T-helper 1 cell (primary cell): Measurements from ENCODE around the gene IMPDH2.

ENCODE experiments used
- DNase-seq, 5 donors: peaks; one replicate each; pipeline ENCODE4 v3.0.0-alpha.2; 2012 to 2020
- total RNA-seq, 4 donors: gene quantifications; one replicate each; lab custom pipeline; 2026; lab: John Stamatoyannopoulos, UW

Gene IMPDH2
- 16.2 to 28.8 (median 23.4) reads per million in 4 donors for total RNA-seq

DNA sequence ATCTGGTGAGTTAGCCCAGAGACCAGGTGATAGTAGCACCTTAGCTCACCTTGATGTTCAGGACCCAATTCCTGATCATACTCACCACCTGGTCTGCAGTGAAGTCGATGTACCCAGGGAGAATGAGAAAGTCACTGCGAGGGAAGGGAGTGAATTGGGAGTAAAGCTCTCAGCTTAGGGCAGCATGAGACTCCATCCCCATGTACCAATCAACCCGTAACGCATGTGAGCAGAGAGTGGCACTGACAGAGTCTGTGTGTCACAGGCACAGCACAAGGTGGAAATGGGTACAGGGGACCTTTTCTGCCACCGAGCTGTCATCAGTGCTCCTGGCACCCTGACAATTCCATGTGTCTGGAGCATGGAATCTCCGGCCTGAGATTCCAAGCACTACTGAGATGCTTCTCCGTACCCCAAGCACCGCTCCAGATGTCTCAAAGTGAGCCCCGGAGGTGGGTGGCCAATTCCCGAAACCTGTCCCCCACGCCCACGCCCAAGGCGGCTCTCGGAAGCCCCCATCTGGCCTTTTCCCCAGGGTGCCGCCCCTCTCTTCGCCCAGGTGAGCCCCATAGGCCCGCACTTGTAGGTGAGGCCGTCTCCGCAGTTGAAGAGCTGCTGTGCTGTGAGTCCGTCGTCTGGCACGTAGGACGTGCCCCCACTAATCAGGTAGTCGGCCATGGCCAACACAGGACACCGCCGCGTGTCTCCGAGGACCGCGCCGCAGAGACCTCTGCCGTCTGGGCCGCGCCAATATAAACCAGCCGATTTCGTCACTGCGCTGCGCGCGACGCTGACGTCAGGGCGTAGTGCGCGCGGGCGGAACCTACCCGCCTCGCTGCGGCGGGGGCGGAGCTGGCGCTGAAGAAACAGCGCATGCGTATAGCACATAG, at the start of gene IMPDH2:
IMPDH2 (minus strand) TSS at position 726 of the 890 bp plus-strand sequence; CDS start at position 678, 48 bp downstream.
- peak; percentile 81 to 96 (median 90) for DNase-seq

DNA sequence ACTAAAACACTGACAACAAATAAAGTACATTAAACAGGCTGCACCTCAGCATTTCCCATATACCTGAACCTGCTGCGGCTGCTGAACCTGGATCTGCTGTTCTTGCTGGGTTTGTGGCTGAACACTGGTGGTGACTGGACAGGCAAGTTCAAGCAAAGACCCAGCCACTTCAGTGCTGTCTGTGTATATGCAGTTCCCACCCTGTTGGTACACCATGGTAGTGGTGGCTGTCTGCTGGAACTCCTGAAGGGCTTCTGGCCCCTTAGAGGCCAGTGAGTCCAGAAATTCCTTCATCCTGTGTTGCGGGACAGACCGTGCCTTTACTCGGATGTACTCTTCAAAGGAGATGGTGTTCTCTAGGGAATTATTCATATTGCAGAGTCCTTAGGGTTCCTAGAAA, 47.4 kb upstream of the IMPDH2 start:
- no peak for DNase-seq

DNA sequence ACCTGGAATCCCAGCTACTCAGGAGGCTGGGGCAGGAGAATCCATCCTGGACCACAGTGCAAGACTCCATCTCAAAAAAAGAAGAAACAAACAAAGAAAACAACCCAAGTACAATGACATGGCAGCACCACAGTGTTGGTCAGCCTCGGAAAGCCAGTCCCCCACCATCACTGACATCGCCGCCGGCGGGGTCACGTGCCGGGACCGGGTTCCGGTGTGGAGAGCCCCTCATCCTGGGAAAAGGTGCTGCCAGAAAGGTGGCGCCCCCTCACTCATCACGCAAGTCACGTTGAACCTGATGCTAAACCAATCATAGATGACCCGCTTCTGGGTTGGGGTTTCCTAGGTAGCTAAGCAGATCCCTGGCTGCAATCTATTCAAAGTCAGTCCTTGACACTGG, 46.9 kb upstream of the IMPDH2 start:
- DNase-seq: no peak

GRCh38 chr3:49058011-49058410, 28.8 kb upstream of the IMPDH2 start:
- no peak for DNase-seq

- DNase-seq: no peak
These were observed 28.1 kb upstream of the IMPDH2 start for GRCh38 chr3:49057268-49057667.

GRCh38 chr3:49054344-49054862, 25.2 kb upstream of the IMPDH2 start:
- DNase-seq: no peak

DNA sequence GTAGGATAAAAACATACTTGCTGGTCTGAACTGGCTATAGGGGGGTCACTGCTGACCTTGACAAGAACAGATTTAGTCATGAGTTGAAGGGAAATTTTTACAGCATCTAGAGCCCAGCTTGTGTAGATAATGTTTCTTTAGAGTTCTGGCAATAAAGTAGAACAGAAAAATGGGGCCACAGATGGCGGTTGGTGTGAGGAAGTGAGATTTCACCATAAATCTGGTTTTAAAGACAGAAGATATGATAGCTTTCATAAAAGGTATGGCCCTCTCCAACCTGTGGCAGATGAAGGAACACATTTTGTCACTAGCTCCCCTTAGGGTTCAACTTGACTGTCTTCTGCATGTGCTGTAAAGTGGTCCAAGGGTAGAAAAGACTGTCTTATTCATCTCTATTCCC, 24.3 kb upstream of the IMPDH2 start:
- DNase-seq: no peak

DNA sequence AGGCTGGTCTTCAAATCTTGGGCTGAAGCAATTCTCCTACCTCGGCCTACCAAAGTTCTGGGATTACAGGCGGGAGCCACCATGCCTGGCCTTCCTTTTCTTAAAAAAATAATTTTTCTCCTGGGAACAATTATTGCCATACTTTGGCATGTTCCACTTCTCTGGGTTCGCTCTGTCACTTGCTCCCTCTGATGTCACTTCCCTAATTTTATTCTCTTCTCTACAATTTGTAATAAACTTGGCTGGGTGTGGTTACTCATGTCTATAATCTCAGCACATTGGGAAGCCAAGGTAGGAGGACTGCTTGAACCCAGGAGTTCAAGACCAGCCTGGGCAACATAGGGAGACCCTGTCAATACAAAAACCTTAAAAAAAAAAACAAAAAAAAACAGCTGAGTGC, 6.1 kb upstream of the IMPDH2 start:
- DNase-seq: no peak

DNA sequence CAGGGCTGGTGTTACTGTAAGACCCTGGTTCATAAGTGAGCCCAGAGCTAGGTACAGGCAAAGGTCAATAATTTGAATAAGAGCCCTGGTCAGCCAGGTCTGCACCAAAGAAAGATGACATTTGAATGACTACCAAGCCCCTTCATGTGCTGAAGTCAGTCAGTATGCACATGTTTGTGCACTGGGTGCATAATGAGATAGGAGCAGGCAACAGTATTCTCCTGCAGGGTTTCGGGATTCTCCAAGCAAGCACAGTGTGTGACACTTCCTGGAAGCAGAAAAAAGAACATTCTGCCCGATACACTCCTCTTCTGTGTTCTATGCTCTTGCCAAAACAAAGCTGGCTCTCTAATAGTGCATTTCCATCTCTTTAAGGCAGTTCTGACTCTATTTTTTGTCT, 5.5 kb upstream of the IMPDH2 start:
- no peak for DNase-seq

DNA sequence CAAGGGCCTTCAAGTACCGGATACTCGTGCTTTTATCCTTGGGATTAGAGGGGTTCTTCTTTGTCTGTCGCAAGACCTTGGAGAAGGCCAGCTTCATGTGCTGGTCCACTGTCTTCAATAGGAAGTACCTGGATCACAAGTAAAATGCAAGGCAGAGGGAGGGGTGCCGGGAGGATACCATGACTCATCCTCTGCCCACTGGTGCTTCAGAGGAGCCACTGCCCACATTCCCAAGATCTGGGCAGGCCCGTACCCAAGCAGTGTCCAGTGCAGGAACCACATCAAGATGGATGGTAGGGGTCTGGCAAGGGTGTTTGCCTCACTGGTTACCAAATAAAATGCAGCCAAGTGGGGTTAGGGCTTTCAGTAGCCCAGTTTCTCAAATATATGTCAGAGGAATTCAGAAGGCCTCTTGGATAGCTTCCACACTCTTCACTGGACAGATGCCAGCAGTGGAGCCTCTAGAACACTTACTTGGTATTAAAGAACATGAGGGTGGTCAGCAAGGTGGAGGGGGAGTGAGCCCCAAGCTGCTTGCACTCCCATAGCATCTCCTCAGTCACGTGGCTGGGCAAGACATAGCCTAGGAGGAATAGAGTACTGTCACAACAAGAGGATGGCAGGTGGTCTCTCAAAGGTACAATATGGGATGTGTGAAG, 3.6 kb upstream of the IMPDH2 start:
- DNase-seq: no peak

DNA sequence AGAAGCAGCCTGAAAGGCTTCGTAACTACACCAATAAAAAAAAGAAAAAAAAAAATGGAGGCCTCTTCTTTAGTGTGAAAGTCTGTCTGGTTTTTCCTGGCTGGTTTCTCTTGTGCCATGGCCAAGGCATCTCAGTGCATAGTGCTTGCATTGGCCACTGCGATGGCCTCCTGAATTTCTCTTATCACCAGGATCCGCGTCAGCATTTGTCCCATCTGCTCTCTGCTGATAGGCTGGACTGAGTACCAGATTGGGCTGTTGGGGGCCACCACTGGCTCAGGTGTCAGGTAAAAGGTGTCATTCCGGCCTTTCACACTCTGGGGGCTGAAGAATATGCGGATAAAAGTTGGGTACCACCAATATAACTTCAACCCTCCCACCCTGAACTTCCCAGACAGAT, 1.1 kb upstream of the IMPDH2 start:
- DNase-seq: no peak

DNA sequence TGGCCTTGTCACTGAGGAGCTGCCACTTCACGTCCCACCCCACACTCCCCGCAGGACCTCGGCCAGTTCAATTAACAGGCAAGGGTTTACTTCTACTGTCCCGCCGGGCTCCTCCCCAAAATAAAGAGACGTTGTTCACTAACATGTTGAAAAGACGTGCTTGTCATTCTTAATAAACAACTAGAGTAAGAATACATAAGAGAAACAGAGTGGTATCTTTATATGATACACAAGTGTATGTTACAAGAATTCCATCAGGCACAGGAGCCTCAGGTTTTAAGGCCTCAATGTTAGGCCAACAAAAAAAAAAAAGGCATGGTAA, 326 bp upstream of the IMPDH2 start:
- DNase-seq: peak in 1 of 5 donors; percentile 23

GRCh38 chr3:49028298-49028672, 913 bp downstream of the IMPDH2 start:
- DNase-seq: no peak

DNA sequence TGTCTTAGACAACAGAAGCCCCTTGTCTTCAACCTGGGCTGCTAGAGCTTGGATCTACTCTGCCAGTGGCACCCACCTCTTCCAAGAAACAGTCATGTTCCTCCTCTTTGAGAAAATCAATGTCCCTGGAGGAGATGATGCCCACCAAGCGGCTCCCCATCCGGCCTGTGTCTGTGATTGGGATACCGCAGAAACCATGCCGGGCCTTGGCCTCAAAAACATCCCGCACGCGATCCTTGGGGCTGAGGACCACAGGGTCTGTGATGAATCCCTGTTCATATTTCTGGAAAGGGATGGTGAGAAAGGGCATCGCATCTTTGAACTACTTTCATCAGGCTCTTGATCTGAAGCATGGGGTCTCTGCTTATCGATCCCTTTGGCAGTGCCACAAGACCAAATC, 1.6 kb downstream of the IMPDH2 start:
- no peak for DNase-seq

GRCh38 chr3:49026536-49026935, 2.7 kb downstream of the IMPDH2 start:
- DNase-seq: no peak

DNA sequence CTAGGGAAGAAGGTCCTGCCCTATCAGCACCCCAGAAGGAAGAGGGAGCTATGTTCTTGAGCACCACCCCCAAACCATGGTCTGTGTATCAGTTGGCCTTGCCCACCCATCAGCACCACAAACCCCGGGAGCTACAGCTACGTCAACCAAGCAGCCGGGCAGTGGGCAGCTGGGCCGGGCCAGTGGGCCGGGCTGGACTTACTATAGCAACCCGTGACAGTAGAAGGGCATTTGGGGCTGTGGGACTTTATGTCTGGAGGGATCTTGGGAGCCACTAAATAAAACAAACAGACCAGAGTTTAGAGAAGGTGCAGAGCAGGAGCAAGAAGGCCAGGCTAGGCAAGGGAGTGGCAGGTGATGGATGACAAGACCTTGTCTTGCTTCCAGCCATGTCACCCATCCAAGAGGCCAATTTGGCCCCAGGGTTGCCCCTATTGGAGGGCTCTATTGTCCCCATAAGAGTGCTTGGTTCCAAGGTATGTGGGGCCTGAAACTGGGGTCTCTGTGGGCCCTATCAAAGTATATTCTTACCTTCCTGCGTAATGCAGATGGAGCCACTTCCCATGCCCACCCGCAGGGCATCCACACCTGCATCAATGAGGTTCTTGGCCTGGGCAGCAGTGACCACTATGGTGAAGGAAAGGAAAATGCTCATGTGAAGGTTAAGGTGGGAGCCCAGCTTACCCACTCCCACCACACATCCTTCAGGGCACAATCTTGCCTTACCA, 3.2 kb downstream of the IMPDH2 start:
- DNase-seq: no peak

DNA sequence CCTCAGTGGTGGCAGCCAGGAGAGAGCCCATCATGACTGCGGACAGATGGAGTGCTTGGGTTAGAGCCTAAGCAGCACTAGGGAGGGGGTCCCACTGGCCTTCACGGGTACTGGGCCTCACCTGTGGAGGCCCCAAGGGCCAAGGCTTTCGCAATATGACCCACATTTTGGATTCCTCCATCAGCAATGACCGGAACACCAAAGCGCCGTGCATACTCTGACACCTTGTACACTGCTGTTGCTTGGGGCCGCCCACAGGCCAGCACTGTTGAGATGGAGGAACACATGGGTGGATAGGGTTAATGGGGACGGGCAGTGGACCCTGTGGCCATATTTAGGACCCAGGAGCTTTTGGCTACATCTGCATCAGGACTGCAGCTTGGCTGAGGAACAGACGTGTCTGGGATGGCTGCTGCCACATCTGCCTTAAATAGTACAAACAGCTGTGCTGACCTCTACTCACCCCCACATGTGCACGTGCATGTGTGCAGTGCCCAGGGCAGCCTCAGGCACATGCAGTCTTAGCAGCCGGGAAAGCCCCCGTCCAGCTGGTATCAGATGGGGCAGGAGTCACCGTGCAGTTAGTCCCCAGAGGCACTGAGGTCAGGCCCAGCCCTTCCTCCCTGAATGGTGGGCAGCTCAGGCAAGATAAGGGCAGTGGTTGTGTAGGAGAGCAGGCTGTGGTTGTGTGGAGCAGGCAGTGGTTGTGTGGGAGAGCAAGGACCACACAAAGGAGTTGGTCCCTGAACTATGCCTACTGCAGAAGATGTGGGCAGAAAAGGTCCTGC, 4.0 kb downstream of the IMPDH2 start:
- no peak for DNase-seq

- DNase-seq: no peak
These were observed 4.7 kb downstream of the IMPDH2 start for GRCh38 chr3:49024449-49024848.

- DNase-seq: no peak
These were observed 5.4 kb downstream of the IMPDH2 start for GRCh38 chr3:49023775-49024174.

DNA sequence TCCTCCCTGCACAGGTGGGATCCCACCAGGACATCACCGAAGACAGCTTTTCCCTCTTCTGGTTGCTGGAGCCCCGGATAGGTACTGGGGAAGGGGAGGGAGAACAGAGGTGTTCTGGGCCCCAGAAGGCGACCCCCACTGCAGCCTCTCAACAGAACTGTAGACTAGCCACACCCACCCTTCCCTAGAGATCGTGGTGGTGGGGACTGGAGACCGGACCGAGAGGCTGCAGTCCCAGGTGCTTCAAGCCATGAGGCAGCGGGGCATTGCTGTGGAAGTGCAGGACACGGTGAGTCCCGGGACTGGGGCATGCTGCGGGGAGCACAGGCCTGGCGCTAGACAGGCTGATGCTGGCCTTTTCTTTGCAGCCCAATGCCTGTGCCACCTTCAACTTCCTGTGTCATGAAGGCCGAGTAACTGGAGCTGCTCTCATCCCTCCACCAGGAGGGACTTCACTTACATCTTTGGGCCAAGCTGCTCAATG, 6.5 kb downstream of the IMPDH2 start:
- DNase-seq: no peak

- peak; percentile 79 to 93 (median 87) for DNase-seq
These were observed 7.1 kb downstream of the IMPDH2 start, which contains the start of gene NDUFAF3 for GRCh38 chr3:49021813-49022687. Gene NDUFAF3, plus strand, starts transcription at chr3:49022121. Its CDS starts 24 bp downstream, at chr3:49022145.
